Tibial artery (tissue), 4 donors: Measurements from ENCODE around the gene PLA2G2F.

Experiments used
- DNase-seq, 2 donors: peaks; one replicate each; pipeline ENCODE4 v3.0.0-alpha.2; 2019
- H3K27ac ChIP-seq, 2 donors: fragments of 200-600 bp; sonication (generic) in 1 of 2; 1 replicate in 1 of 2; 2 replicates in 1 of 2; pipeline ENCODE4 v1.5.1; 2018 to 2019; ENCODE audit warnings: mild to moderate bottlenecking in 1 of 2
- H3K27me3 ChIP-seq, 2 donors: fragments of 200-600 bp; sonication (generic) in 1 of 2; one replicate each; pipeline versions ENCODE4 v1.5.1 to v1.6.0; 2016 to 2019
- H3K36me3 ChIP-seq, 3 donors: fragments of 200-600 bp; sonication (generic) in 2 of 3; one replicate each; pipeline ENCODE4 v1.5.1; 2016 to 2019; ENCODE audit warnings: mild to moderate bottlenecking in 2 of 3
- H3K4me1 ChIP-seq, 4 donors: fragments of 200-600 bp; sonication (generic) in 2 of 4; 1 replicate in 3 of 4; 2 replicates in 1 of 4; pipeline ENCODE4 v1.5.1; 2016 to 2019
- H3K4me3 ChIP-seq, 2 donors: fragments of 200-600 bp; sonication (generic) in 1 of 2; 1 replicate in 1 of 2; 2 replicates in 1 of 2; pipeline ENCODE4 v1.5.1; 2018 to 2019; ENCODE audit warnings: mild to moderate bottlenecking in 2 of 2
- H3K9me3 ChIP-seq, 3 donors: fragments of 200-600 bp; sonication (generic) in 1 of 3; one replicate each; pipeline ENCODE4 v1.5.1; 2016 to 2019
- intact Hi-C: fragments of 100-400 bp; cut with DNase I; formaldehyde crosslinking; loops from one replicate; pipeline ENCODE4 v1.15.0; 2023; ENCODE audit warnings: low total_unique reads
- TF ChIP-seq, protein P1 (sequence below), 2 experiments: fragments of 200-600 bp in 1 of 2; fragments of 450-650 bp in 1 of 2; IDR thresholded peaks; one replicate each; pipeline ENCODE4 v1.5.1; 2017 to 2019; ENCODE audit warnings: antibody characterized with exemption in 2 of 2, mild to moderate bottlenecking in 1 of 2, moderate library complexity in 1 of 2

The PLA2G2F gene

DNA sequence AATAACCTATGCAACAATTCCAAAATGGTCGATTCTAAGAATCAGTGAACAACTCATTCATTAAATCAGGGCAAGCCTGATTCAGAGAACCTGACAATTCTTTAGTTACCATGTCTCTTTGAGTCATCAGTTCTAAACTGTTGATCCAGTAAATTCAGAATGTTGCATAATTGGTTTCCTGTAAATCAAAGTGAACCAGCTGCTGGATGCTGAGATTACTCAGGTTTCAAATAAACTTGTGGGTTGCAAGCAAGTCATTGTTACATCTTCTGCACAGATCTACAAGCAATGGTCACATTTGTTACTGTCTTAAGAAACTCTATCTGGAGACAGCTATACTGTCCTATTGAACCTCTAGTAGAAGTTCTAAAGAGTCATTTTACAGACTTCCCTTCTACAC lies 36.2 kb upstream of the PLA2G2F start:
- Histone ChIP-seq H3K27ac (no peak overlapping the region), H3K36me3 (no peaks in the 10 kb centered on the region), H3K4me1 (no peaks in the 10 kb centered on the region), H3K4me3 (no peak overlapping the region), H3K27me3 (peaks cover 0 to 19% of the 10 kb centered on the region in 2 donors), H3K9me3 (no peaks in the 10 kb centered on the region)
- intact Hi-C loops, result no loop called here
- no peak for DNase-seq
- TF ChIP-seq, protein P1, sequence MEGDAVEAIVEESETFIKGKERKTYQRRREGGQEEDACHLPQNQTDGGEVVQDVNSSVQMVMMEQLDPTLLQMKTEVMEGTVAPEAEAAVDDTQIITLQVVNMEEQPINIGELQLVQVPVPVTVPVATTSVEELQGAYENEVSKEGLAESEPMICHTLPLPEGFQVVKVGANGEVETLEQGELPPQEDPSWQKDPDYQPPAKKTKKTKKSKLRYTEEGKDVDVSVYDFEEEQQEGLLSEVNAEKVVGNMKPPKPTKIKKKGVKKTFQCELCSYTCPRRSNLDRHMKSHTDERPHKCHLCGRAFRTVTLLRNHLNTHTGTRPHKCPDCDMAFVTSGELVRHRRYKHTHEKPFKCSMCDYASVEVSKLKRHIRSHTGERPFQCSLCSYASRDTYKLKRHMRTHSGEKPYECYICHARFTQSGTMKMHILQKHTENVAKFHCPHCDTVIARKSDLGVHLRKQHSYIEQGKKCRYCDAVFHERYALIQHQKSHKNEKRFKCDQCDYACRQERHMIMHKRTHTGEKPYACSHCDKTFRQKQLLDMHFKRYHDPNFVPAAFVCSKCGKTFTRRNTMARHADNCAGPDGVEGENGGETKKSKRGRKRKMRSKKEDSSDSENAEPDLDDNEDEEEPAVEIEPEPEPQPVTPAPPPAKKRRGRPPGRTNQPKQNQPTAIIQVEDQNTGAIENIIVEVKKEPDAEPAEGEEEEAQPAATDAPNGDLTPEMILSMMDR (IDR thresholded peaks at IDR 0.05), result no peak

DNA sequence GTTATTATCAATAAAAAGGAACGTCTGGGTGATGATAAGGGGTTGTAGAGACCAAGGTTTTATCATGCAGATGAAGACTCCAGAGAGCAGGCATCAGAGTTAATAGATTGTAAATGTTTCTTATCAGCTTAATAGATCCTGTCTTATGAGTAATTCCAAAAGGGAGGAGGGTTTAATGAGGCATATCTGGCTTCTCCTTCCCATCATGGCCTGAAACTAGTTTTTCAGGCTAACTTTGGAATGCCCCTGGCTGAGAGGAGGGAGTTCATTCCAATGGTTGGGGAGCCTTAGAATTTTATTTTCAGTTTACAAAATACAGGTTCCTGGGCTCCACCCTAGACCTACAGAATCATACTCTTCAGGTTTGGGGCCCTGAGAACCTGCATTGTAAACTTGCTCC lies 33.3 kb upstream of the PLA2G2F start:
- Histone ChIP-seq H3K9me3 (no peaks in the 10 kb centered on the region), H3K4me1 (no peaks in the 10 kb centered on the region), H3K4me3 (no peak overlapping the region), H3K27ac (no peak overlapping the region), H3K27me3 (peaks cover 0 to 22% of the 10 kb centered on the region in 2 donors), H3K36me3 (no peaks in the 10 kb centered on the region)
- DNase-seq, result no peak
- TF ChIP-seq, protein P1 (IDR thresholded peaks at IDR 0.05), result no peak
- intact Hi-C loops, result no loop called here

DNA sequence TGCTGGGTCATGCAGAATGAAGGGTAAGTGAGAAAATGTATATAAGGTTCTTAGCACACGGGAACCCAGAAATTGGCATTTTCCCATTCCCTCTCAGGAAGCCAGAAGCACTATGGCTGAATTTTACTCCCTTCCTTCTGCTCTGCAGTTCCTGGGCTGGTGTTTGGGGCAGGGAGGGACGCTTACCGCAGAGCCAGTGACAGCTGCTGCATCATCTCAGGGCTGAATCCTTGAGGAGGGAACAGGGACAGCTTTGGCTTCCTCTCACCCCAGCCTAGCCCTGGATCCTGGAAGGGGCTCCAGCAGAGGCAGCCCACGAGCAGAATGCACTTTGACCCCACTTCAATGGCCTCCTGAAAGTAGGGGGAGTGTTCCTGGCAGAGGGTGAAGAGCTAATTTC lies 31.8 kb upstream of the PLA2G2F start:
- peaks cover 0 to 14% of the 10 kb centered on the region in 2 donors for H3K27me3 ChIP-seq
- H3K4me3 ChIP-seq, result no peak overlapping the region
- intact Hi-C loops, result no loop called here
- no peaks in the 10 kb centered on the region for H3K36me3 ChIP-seq
- H3K4me1 ChIP-seq, result no peaks in the 10 kb centered on the region
- TF ChIP-seq, protein P1 (IDR thresholded peaks at IDR 0.05), result no peak
- H3K27ac ChIP-seq, result no peak overlapping the region
- no peaks in the 10 kb centered on the region for H3K9me3 ChIP-seq
- no peak for DNase-seq

DNA sequence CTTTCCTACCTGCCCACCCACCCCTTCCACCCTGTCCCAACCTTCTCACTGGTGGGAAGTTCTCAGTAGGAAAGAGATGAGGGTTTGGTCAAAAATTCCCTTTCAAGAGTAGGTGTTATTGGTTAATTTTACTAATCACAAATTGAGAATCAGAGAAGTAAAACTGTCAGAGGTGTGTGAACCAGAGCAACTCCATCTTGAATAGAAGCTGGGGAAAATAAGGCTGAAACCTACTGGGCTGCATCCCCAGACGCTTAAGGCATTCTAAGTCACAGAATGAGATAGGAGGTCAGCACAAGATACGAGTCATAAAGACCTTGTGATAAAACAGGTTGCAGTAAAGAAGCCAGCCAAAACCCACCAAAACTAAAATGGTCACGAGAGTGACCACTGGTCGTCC lies 31.3 kb upstream of the PLA2G2F start:
- Histone ChIP-seq H3K4me3 (no peak overlapping the region), H3K4me1 (no peaks in the 10 kb centered on the region), H3K36me3 (no peaks in the 10 kb centered on the region), H3K27ac (no peak overlapping the region), H3K27me3 (peaks cover 0 to 14% of the 10 kb centered on the region in 2 donors), H3K9me3 (no peaks in the 10 kb centered on the region)
- TF ChIP-seq, protein P1 (IDR thresholded peaks at IDR 0.05), result no peak
- DNase-seq, result no peak
- intact Hi-C loops, result no loop called here

- TF ChIP-seq, protein P1 (IDR thresholded peaks at IDR 0.05), result no peak
- no peak overlapping the region for H3K4me3 ChIP-seq
- H3K27me3 ChIP-seq, result peaks cover 0 to 17% of the 10 kb centered on the region in 2 donors
- intact Hi-C loops, result no loop called here
- H3K36me3 ChIP-seq, result no peaks in the 10 kb centered on the region
- H3K9me3 ChIP-seq, result no peaks in the 10 kb centered on the region
- no peak for DNase-seq
- no peaks in the 10 kb centered on the region for H3K4me1 ChIP-seq
- H3K27ac ChIP-seq, result no peak overlapping the region
Measured at GRCh38 chr1:20108366-20109123, 30.6 kb upstream of the PLA2G2F start.
